ENCODE measurements around the gene FAR2. TPM values are rescaled to one million over a fixed set of nuclear protein-coding genes. Genes with fewer than 3 reads are reported as not detected.
"Not testable (repeated sequence)": the region's sequence is repeated elsewhere in the genome, so short reads cannot be mapped to it uniquely, and the experiment has no call there.

Gene FAR2
- total and polyA plus RNA-seq, 2 donors (not counting 3 experiments of a cell fraction or from before 2014, with no cell fraction given): 32.3 to 61.7 TPM

DNA sequence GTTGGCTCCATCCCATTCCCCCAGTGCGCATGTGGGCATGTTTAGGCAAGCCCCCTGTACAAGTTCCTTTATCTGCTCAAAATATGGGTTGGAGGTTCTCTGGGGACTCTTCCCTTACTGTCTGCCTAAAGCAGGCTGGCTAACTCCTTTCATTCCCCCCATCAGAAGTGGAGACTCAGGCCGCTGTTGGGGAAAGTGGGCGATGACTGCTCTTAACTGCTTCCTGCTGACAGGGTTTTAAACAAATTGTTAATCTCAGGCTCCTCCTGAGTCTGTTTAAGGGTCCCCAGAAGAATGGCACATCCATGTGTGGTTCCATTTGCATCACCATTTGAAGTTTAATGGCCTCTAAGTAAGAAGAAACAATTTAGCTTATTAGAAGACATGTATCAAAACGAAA is 15.4 kb upstream of the FAR2 start:
- dilution Hi-C loops (cut with MboI; ENCODE audit: extremely low pct_ligation_motif_present, low sequenced_read_pairs): no loop called here

DNA sequence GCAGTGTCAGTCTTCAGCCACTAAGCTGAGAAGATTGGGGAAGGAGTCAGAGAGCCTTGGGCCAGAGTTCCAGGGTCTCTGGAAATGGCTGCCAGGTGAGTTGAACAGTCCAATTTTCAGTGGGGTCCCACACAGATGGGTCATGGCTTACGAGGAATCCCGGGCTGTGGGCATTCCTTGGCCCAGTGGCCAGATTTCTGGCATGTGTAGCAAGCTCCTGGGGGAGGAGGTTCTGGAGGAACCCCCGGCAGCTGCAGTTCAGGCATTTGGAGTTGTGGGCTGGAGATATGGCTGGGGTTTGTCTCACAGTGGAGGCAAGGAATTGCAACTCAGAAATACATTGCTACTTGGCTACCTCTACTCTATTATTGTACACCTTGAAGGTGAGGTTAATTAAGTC is 10.8 kb upstream of the FAR2 start:
- not testable (repeated sequence) for BruUV-seq (replicated peaks); H3K27me3 ChIP-seq (ENCODE audit: control insufficient read depth in 2 of 2, insufficient read depth in 2 of 2, low read length in 2 of 2); FAIRE-seq

More for the DNA sequence above, 15.4 kb upstream of the FAR2 start:
- TF ChIP-seq POLR2AphosphoS5 (IDR thresholded peaks at IDR 0.05; ENCODE audit: insufficient read depth, low read depth, low read length) (no peak), EZH2 (IDR thresholded peaks at IDR 0.05; ENCODE audit: borderline replicate concordance, low read depth, low read length, severe bottlenecking) (no peak), FOS (IDR thresholded peaks at IDR 0.05; ENCODE audit: borderline replicate concordance, insufficient read depth, low read length) (no peak), MYC (IDR thresholded peaks at IDR 0.05; ENCODE audit: low read depth, low read length) (no peak), JUN (IDR thresholded peaks at IDR 0.05; ENCODE audit: borderline replicate concordance, insufficient read depth, insufficient read length, low read depth) (no peak), GATA2 (IDR thresholded peaks at IDR 0.05; ENCODE audit: insufficient read depth, insufficient read length, low read depth, low read length) (no peak), POLR2A (IDR thresholded peaks at IDR 0.05; ENCODE audit: low read depth, low read length) (no peak)
- TF ChIP-seq, protein P1, sequence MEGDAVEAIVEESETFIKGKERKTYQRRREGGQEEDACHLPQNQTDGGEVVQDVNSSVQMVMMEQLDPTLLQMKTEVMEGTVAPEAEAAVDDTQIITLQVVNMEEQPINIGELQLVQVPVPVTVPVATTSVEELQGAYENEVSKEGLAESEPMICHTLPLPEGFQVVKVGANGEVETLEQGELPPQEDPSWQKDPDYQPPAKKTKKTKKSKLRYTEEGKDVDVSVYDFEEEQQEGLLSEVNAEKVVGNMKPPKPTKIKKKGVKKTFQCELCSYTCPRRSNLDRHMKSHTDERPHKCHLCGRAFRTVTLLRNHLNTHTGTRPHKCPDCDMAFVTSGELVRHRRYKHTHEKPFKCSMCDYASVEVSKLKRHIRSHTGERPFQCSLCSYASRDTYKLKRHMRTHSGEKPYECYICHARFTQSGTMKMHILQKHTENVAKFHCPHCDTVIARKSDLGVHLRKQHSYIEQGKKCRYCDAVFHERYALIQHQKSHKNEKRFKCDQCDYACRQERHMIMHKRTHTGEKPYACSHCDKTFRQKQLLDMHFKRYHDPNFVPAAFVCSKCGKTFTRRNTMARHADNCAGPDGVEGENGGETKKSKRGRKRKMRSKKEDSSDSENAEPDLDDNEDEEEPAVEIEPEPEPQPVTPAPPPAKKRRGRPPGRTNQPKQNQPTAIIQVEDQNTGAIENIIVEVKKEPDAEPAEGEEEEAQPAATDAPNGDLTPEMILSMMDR (IDR thresholded peaks at IDR 0.05; ENCODE audit: extremely low read depth in 1 of 2, insufficient read depth in 1 of 2, low read depth in 1 of 2, low read length in 2 of 2): no peak
- intact Hi-C loops (cut with micrococcal nuclease): no loop called here
- H3K4me1 ChIP-seq (ENCODE audit: control insufficient read depth, extremely low read depth, insufficient read depth, low read length): peaks cover 3% of the 10 kb centered on the region
- H3K4me3 ChIP-seq (replicated peaks in 1 of 3; ENCODE audit: insufficient read depth in 1 of 3, low read depth in 1 of 3, low read length in 3 of 3): no peak overlapping the region
- H3K27ac ChIP-seq (ENCODE audit: insufficient read depth, low read depth, low read length): no peak overlapping the region
- no peaks in the 10 kb centered on the region for H3K9me3 ChIP-seq (replicated peaks; ENCODE audit: control insufficient read depth, insufficient read depth, low read length)
- FAIRE-seq (no peak), DNase-seq (ENCODE audit: low read depth, low spot score) (no peak)
- no peak overlapping the region for H3K9ac ChIP-seq (replicated peaks; ENCODE audit: extremely low read depth, insufficient read depth, low read length)
- no peaks in the 10 kb centered on the region for H3K27me3 ChIP-seq (ENCODE audit: control insufficient read depth in 2 of 2, insufficient read depth in 2 of 2, low read length in 2 of 2)
- no peaks in the 10 kb centered on the region for H4K20me1 ChIP-seq (replicated peaks; ENCODE audit: control insufficient read depth, extremely low read depth, insufficient read depth, low read length)
- no peak overlapping the region for H2AFZ ChIP-seq (ENCODE audit: low read depth, low read length)
- POLR2A ChIA-PET: no interaction called here
- no peaks in the 10 kb centered on the region for H3K79me2 ChIP-seq (ENCODE audit: control insufficient read depth, insufficient read depth, low read length)
- no peaks in the 10 kb centered on the region for H3K36me3 ChIP-seq (ENCODE audit: control insufficient read depth in 2 of 2, extremely low read depth in 1 of 2, insufficient read depth in 2 of 2, low read length in 2 of 2)
- no peak overlapping the region for H3K4me2 ChIP-seq (ENCODE audit: insufficient read depth, low read length)
- no TSS peak for BruUV-seq (replicated peaks)
- no peaks in the 10 kb centered on the region for H3K9me1 ChIP-seq (replicated peaks; ENCODE audit: control insufficient read depth, extremely low read depth, insufficient read depth, low read length)
- CTCF ChIA-PET: interaction anchor here (0.9 kb wide), 1 partner anchor 22 kb away, joined by 3 read pairs; no protein-coding TSS in a partner anchor

DNA sequence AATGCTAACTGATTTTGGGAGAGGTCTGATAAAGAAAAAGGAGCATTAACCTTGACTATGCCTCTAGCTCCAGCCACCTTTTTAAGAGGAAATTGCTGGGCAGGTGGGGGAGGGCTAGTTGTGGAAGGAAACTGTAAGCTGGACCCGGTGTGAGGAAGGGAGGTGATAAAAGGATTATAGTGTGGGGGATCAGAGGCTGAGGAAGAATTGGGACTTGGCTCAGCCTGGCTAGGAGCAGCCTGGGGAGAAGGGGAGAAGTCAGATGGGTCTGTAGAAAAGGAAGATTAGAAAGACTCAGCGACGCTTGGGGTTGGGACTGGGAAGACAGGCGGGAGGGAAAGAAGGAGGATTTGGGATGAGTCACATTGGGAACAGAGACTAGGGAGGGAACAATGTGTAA is 10.2 kb upstream of the FAR2 start:
- H3K79me2 ChIP-seq (ENCODE audit: control insufficient read depth, insufficient read depth, low read length); H3K9me3 ChIP-seq (replicated peaks; ENCODE audit: control insufficient read depth, insufficient read depth, low read length); H3K9ac ChIP-seq (replicated peaks; ENCODE audit: extremely low read depth, insufficient read depth, low read length); POLR2A ChIA-PET; BruUV-seq (replicated peaks); H3K27ac ChIP-seq (ENCODE audit: insufficient read depth, low read depth, low read length); H2AFZ ChIP-seq (ENCODE audit: low read depth, low read length); H3K4me2 ChIP-seq (ENCODE audit: insufficient read depth, low read length); H3K27me3 ChIP-seq (ENCODE audit: control insufficient read depth in 2 of 2, insufficient read depth in 2 of 2, low read length in 2 of 2); H4K20me1 ChIP-seq (replicated peaks; ENCODE audit: control insufficient read depth, extremely low read depth, insufficient read depth, low read length); DNase-seq (ENCODE audit: low read depth, low spot score); intact Hi-C loops (cut with micrococcal nuclease); dilution Hi-C loops (cut with MboI; ENCODE audit: extremely low pct_ligation_motif_present, low sequenced_read_pairs); H3K9me1 ChIP-seq (replicated peaks; ENCODE audit: control insufficient read depth, extremely low read depth, insufficient read depth, low read length); CTCF ChIA-PET; FAIRE-seq; H3K36me3 ChIP-seq (ENCODE audit: control insufficient read depth in 2 of 2, extremely low read depth in 1 of 2, insufficient read depth in 2 of 2, low read length in 2 of 2); H3K4me1 ChIP-seq (ENCODE audit: control insufficient read depth, extremely low read depth, insufficient read depth, low read length); H3K4me3 ChIP-seq (replicated peaks in 1 of 3; ENCODE audit: insufficient read depth in 1 of 3, low read depth in 1 of 3, low read length in 3 of 3): not testable (repeated sequence)

More for the DNA sequence above, 10.8 kb upstream of the FAR2 start:
- POLR2A ChIA-PET; H4K20me1 ChIP-seq (replicated peaks; ENCODE audit: control insufficient read depth, extremely low read depth, insufficient read depth, low read length); H3K9ac ChIP-seq (replicated peaks; ENCODE audit: extremely low read depth, insufficient read depth, low read length); H3K4me3 ChIP-seq (replicated peaks in 1 of 3; ENCODE audit: insufficient read depth in 1 of 3, low read depth in 1 of 3, low read length in 3 of 3); H3K36me3 ChIP-seq (ENCODE audit: control insufficient read depth in 2 of 2, extremely low read depth in 1 of 2, insufficient read depth in 2 of 2, low read length in 2 of 2); dilution Hi-C loops (cut with MboI; ENCODE audit: extremely low pct_ligation_motif_present, low sequenced_read_pairs); H3K9me3 ChIP-seq (replicated peaks; ENCODE audit: control insufficient read depth, insufficient read depth, low read length); H3K4me1 ChIP-seq (ENCODE audit: control insufficient read depth, extremely low read depth, insufficient read depth, low read length); CTCF ChIA-PET; H3K27ac ChIP-seq (ENCODE audit: insufficient read depth, low read depth, low read length); H3K79me2 ChIP-seq (ENCODE audit: control insufficient read depth, insufficient read depth, low read length); H3K9me1 ChIP-seq (replicated peaks; ENCODE audit: control insufficient read depth, extremely low read depth, insufficient read depth, low read length); H3K4me2 ChIP-seq (ENCODE audit: insufficient read depth, low read length); H2AFZ ChIP-seq (ENCODE audit: low read depth, low read length); DNase-seq (ENCODE audit: low read depth, low spot score); intact Hi-C loops (cut with micrococcal nuclease): not testable (repeated sequence)

Data from endothelial cell of umbilical vein (primary cell).